H9 (cell line): Measurements from ENCODE around the gene MMD2. TPM values are rescaled to one million over a fixed set of nuclear protein-coding genes. Genes with fewer than 3 reads are reported as not detected.

ENCODE experiments used
- DNase-seq: peaks from one replicate; pipeline ENCODE4 v3.0.0-alpha.2; 2017
- H2AFZ ChIP-seq: one replicate; pipeline ENCODE4 v1.6.1; 2013; ENCODE audit warnings: mild to moderate bottlenecking, low read length, control low read depth, moderate library complexity
- H2AK5ac ChIP-seq: 2 replicates; pipeline ENCODE4 v1.6.1; 2013; ENCODE audit warnings: low read length, control low read depth, mixed read lengths; ENCODE audit not compliant: insufficient read length
- H2BK120ac ChIP-seq: one replicate; pipeline ENCODE4 v1.6.1; 2013; ENCODE audit warnings: low read depth, mild to moderate bottlenecking, low read length, control low read depth, inconsistent platforms; ENCODE audit not compliant: poor library complexity, severe bottlenecking
- H2BK12ac ChIP-seq: 2 replicates; pipeline ENCODE4 v1.6.1; 2013; ENCODE audit warnings: low read length, control low read depth, mixed read lengths, low read depth; ENCODE audit not compliant: insufficient read length
- H2BK15ac ChIP-seq: 2 replicates; pipeline ENCODE4 v1.6.1; 2013; ENCODE audit warnings: low read depth, low read length, control low read depth
- H2BK20ac ChIP-seq: one replicate; pipeline ENCODE4 v1.6.1; 2013; ENCODE audit warnings: low read depth, mild to moderate bottlenecking, low read length, control low read depth, inconsistent platforms; ENCODE audit not compliant: poor library complexity, severe bottlenecking
- H2BK5ac ChIP-seq: 2 replicates; pipeline ENCODE4 v1.6.1; 2013; ENCODE audit warnings: low read length, control low read depth, mixed read lengths; ENCODE audit not compliant: insufficient read length
- H3K14ac ChIP-seq: 2 replicates; pipeline ENCODE4 v1.6.1; 2013; ENCODE audit warnings: low read length, control low read depth; ENCODE audit not compliant: insufficient read depth
- H3K18ac ChIP-seq: 2 replicates; pipeline ENCODE4 v1.6.1; 2013; ENCODE audit warnings: low read depth, mild to moderate bottlenecking, mixed read lengths, low read length, control low read depth; ENCODE audit not compliant: insufficient read length
- H3K23ac ChIP-seq: 2 replicates; pipeline ENCODE4 v1.6.1; 2013; ENCODE audit warnings: low read length, control low read depth, mixed read lengths, low read depth; ENCODE audit not compliant: insufficient read length
- H3K23me2 ChIP-seq: 2 replicates; pipeline ENCODE4 v1.6.1; 2013; ENCODE audit warnings: low read depth, mild to moderate bottlenecking, mixed read lengths, low read length, control low read depth; ENCODE audit not compliant: insufficient read length, poor library complexity, severe bottlenecking
- H3K27ac ChIP-seq: 2 replicates; pipeline ENCODE4 v1.5.1; 2013; ENCODE audit warnings: low read length, control low read depth, mixed read lengths, low read depth; ENCODE audit not compliant: insufficient read length
- H3K27me3 ChIP-seq: 2 replicates; pipeline ENCODE4 v1.6.1; 2013; ENCODE audit warnings: low read length, control low read depth, inconsistent platforms; ENCODE audit not compliant: insufficient read depth
- H3K4ac ChIP-seq: 2 replicates; pipeline ENCODE4 v1.6.1; 2013; ENCODE audit warnings: low read depth, mild to moderate bottlenecking, control low read depth, inconsistent platforms, low read length, moderate library complexity
- H3K4me1 ChIP-seq: 2 replicates; pipeline ENCODE4 v1.6.1; 2013; ENCODE audit warnings: low read length, control low read depth, inconsistent platforms; ENCODE audit not compliant: insufficient read depth
- H3K4me2 ChIP-seq: 2 replicates; pipeline ENCODE4 v1.6.1; 2013; ENCODE audit warnings: low read length, control low read depth, mixed read lengths; ENCODE audit not compliant: insufficient read length, insufficient read depth
- H3K56ac ChIP-seq: 2 replicates; pipeline ENCODE4 v1.6.1; 2013; ENCODE audit warnings: low read depth, mild to moderate bottlenecking, mixed read lengths, low read length, control low read depth; ENCODE audit not compliant: insufficient read length
- H3K79me1 ChIP-seq: 2 replicates; pipeline ENCODE4 v1.6.1; 2013; ENCODE audit warnings: low read depth, mild to moderate bottlenecking, moderate library complexity, low read length, control low read depth, inconsistent platforms; ENCODE audit not compliant: insufficient read depth, poor library complexity, severe bottlenecking
- H3K79me2 ChIP-seq: 2 replicates; pipeline ENCODE4 v1.6.1; 2013; ENCODE audit warnings: low read length, control low read depth, inconsistent platforms; ENCODE audit not compliant: insufficient read depth
- H3K9ac ChIP-seq: 2 replicates; pipeline ENCODE4 v1.6.1; 2013; ENCODE audit warnings: low read length, control low read depth, mixed read lengths; ENCODE audit not compliant: insufficient read length; ENCODE audit errors: extremely low read depth
- H3K9me3 ChIP-seq: one replicate; pipeline ENCODE4 v1.6.1; 2013; ENCODE audit warnings: low read depth, low read length, inconsistent platforms; ENCODE audit not compliant: control insufficient read depth
- H3T11ph ChIP-seq: one replicate; pipeline ENCODE4 v1.6.1; 2013; ENCODE audit warnings: mild to moderate bottlenecking, low read length, control low read depth, inconsistent platforms
- H4K20me1 ChIP-seq: one replicate; pipeline ENCODE4 v1.6.1; 2013; ENCODE audit not compliant: control insufficient read depth, insufficient read length, insufficient read depth
- H4K5ac ChIP-seq: 2 replicates; pipeline ENCODE4 v1.6.1; 2013; ENCODE audit warnings: low read depth, mild to moderate bottlenecking, mixed read lengths, low read length, control low read depth; ENCODE audit not compliant: insufficient read length
- H4K8ac ChIP-seq: replicated peaks from 2 replicates; pipeline ENCODE4 v1.6.1; 2013; ENCODE audit warnings: low read length, control low read depth, mixed read lengths, low read depth; ENCODE audit not compliant: insufficient read length
- H4K91ac ChIP-seq: 2 replicates; pipeline ENCODE4 v1.6.1; 2013; ENCODE audit warnings: low read depth, mild to moderate bottlenecking, moderate library complexity, mixed read lengths, low read length, control low read depth; ENCODE audit not compliant: insufficient read length
- H3K27ac Mint-ChIP-seq, 3 experiments: 2 replicates in 2 of 3; 3 replicates in 1 of 3; pipeline ENCODE4 v1.8.0; 2020 to 2021; ENCODE audit warnings: mixed read lengths in 3 of 3, mild to moderate bottlenecking in 1 of 3, moderate library complexity in 1 of 3
- H3K27me3 Mint-ChIP-seq: 2 replicates; pipeline ENCODE4 v1.8.0; 2021; ENCODE audit warnings: low read depth, mild to moderate bottlenecking, moderate library complexity, mixed read lengths
- H3K36me3 Mint-ChIP-seq, 3 experiments: 2 replicates in 2 of 3; 3 replicates in 1 of 3; pipeline ENCODE4 v1.8.0; 2020 to 2021; ENCODE audit warnings: low read depth in 3 of 3, mixed read lengths in 3 of 3; ENCODE audit not compliant: insufficient read depth in 1 of 3
- H3K4me1 Mint-ChIP-seq, 2 experiments: 2 replicates each; pipeline ENCODE4 v1.8.0; 2020; ENCODE audit warnings: mixed read lengths in 2 of 2
- H3K4me3 Mint-ChIP-seq, 2 experiments: 2 replicates in 1 of 2; 3 replicates in 1 of 2; pipeline ENCODE4 v1.8.0; 2020 to 2021; ENCODE audit warnings: mild to moderate bottlenecking in 2 of 2, mixed read lengths in 2 of 2, moderate library complexity in 1 of 2
- H3K9me3 Mint-ChIP-seq, 2 experiments: 2 replicates in 1 of 2; 3 replicates in 1 of 2; pipeline ENCODE4 v1.8.0; 2020; ENCODE audit warnings: mild to moderate bottlenecking in 2 of 2, mixed read lengths in 2 of 2, moderate library complexity in 1 of 2
- WGBS: extraction: QIAGEN DNeasy Blood & Tissue Kit; methylation state at CpG from one replicate; pipeline ENCODE4 v1.1.7; 2013; ENCODE audit warnings: missing lambda C conversion rate, low lambda C conversion rate, mixed read lengths; ENCODE audit not compliant: insufficient read length; ENCODE audit errors: extremely low coverage; 5-methylcytosine and 5-hydroxymethylcytosine counted together
- total RNA-seq: library from RNA; stranded (reverse); gene quantifications from 2 replicates; pipeline ENCODE4 v1.2.1, GENCODE V29; 2021
- TF ChIP-seq, protein P1 (sequence below): fragments of 200-600 bp; sonication (generic); conservative IDR thresholded peaks from 3 replicates; pipeline ENCODE4 v1.8.0; 2021; ENCODE audit warnings: antibody characterized with exemption, mild to moderate bottlenecking

Gene MMD2
- total RNA-seq, 1 experiment from 2014 or later, result 0.20 TPM

DNA sequence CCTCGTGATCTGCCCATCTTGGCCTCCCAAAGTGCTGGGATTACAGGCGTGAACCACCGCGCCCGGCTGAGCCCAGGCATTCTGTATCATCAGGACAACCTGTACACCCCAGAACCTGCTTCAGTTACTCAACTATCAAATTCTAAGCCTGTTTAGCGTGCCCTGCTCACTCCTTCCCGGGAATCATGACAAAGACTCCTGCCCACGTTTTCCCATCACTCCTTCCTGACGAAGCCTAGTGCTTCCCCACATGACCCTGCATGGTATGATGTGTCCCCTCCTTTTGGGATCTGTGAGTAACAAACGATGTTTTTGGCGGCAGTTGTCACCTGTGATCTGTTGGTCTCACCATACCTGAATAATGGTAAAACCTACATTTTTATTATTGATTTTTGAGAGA is 63.2 kb downstream of the MMD2 start:
- Histone ChIP-seq H3K14ac (no peak overlapping the region), H4K5ac (no peak overlapping the region), H3K4me1 (no peaks in the 10 kb centered on the region; the same call in 1 of the 2 replicates), H2BK120ac (no peak overlapping the region), H3K4me2 (no peak overlapping the region), H3K9me3 (no peaks in the 10 kb centered on the region), H3K56ac (no peak overlapping the region), H4K91ac (no peak overlapping the region), H3K27me3 (no peaks in the 10 kb centered on the region), H4K20me1 (no peaks in the 10 kb centered on the region), H2BK12ac (no peak overlapping the region), H3K4ac (no peak overlapping the region), H3K79me2 (no peaks in the 10 kb centered on the region), H3K27ac (no peak overlapping the region), H3K79me1 (no peaks in the 10 kb centered on the region), H2AFZ (no peak overlapping the region), H3K23ac (no peak overlapping the region), H2AK5ac (no peak overlapping the region), H4K8ac (no peak overlapping the region), H3K18ac (no peak overlapping the region), H2BK20ac (no peak overlapping the region), H3T11ph (no peak overlapping the region), H2BK5ac (no peak overlapping the region), H3K23me2 (no peaks in the 10 kb centered on the region), H3K9ac (no peak overlapping the region), H2BK15ac (no peak overlapping the region)
- DNase-seq, result no peak
- Mint-ChIP-seq H3K9me3 (peaks cover 5 to 8% of the 10 kb centered on the region in 2 experiments; a peak in 3 of 5 replicates), H3K4me1 (peaks cover 10 to 11% of the 10 kb centered on the region in 2 experiments), H3K4me3 (no peak overlapping the region), H3K27me3 (peaks cover 3% of the 10 kb centered on the region; the same call in 1 of the 2 replicates), H3K36me3 (peaks cover 0 to 6% (median 3%) of the 10 kb centered on the region in 3 experiments; a peak in 4 of 7 replicates), H3K27ac (no peak overlapping the region)
- WGBS, result no CpG with 5 or more reads among the region's 11 CpGs
- TF ChIP-seq, protein P1, sequence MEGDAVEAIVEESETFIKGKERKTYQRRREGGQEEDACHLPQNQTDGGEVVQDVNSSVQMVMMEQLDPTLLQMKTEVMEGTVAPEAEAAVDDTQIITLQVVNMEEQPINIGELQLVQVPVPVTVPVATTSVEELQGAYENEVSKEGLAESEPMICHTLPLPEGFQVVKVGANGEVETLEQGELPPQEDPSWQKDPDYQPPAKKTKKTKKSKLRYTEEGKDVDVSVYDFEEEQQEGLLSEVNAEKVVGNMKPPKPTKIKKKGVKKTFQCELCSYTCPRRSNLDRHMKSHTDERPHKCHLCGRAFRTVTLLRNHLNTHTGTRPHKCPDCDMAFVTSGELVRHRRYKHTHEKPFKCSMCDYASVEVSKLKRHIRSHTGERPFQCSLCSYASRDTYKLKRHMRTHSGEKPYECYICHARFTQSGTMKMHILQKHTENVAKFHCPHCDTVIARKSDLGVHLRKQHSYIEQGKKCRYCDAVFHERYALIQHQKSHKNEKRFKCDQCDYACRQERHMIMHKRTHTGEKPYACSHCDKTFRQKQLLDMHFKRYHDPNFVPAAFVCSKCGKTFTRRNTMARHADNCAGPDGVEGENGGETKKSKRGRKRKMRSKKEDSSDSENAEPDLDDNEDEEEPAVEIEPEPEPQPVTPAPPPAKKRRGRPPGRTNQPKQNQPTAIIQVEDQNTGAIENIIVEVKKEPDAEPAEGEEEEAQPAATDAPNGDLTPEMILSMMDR, result no peak
